Activated T-cell treated with anti-CD3 and anti-CD28 coated beads for 1 hour (primary cell): Measurements from ENCODE around the gene FZD1.

ENCODE experiments used
- DNase-seq: peaks from one replicate; pipeline ENCODE4 v3.0.0-alpha.2; 2020; ENCODE audit warnings: low read depth

Gene FZD1

GRCh38 chr7:91264924-91265681, 870 bp downstream of the FZD1 start:
- DNase-seq, result no peak

GRCh38 chr7:91265693-91266066, 1.4 kb downstream of the FZD1 start:
- DNase-seq, result no peak

GRCh38 chr7:91266067-91266688, 1.9 kb downstream of the FZD1 start:
- DNase-seq, result no peak

GRCh38 chr7:91266689-91267090, 2.5 kb downstream of the FZD1 start:
- DNase-seq, result no peak

GRCh38 chr7:91267171-91267955, 3.1 kb downstream of the FZD1 start:
- DNase-seq, result no peak

GRCh38 chr7:91270372-91270771, 6.1 kb downstream of the FZD1 start:
- no peak for DNase-seq

- DNase-seq, result no peak
Observed at GRCh38 chr7:91276909-91277308, 12.7 kb downstream of the FZD1 start.

- no peak for DNase-seq
Observed at GRCh38 chr7:91280185-91280584, 16.0 kb downstream of the FZD1 start.

GRCh38 chr7:91280604-91281003, 16.4 kb downstream of the FZD1 start:
- DNase-seq, result no peak

GRCh38 chr7:91285696-91286355, 21.6 kb downstream of the FZD1 start:
- no peak for DNase-seq

- DNase-seq, result no peak
Observed at GRCh38 chr7:91286432-91286831, 22.2 kb downstream of the FZD1 start.

- no peak for DNase-seq
Observed at GRCh38 chr7:91287371-91288084, 23.3 kb downstream of the FZD1 start.

GRCh38 chr7:91288208-91288824, 24.1 kb downstream of the FZD1 start:
- no peak for DNase-seq

GRCh38 chr7:91289633-91290254, 25.5 kb downstream of the FZD1 start:
- DNase-seq, result no peak

- DNase-seq, result no peak
Observed at GRCh38 chr7:91291302-91291701, 27.1 kb downstream of the FZD1 start.

- no peak for DNase-seq
Observed at GRCh38 chr7:91291902-91292301, 27.7 kb downstream of the FZD1 start.

- DNase-seq, result no peak
Observed at GRCh38 chr7:91292506-91292905, 28.3 kb downstream of the FZD1 start.

GRCh38 chr7:91293136-91293535, 28.9 kb downstream of the FZD1 start:
- no peak for DNase-seq

- no peak for DNase-seq
Observed at GRCh38 chr7:91293840-91294239, 29.6 kb downstream of the FZD1 start.

GRCh38 chr7:91294639-91295220, 30.5 kb downstream of the FZD1 start:
- no peak for DNase-seq

GRCh38 chr7:91295576-91295975, 31.3 kb downstream of the FZD1 start:
- DNase-seq, result no peak
